Upper lobe of left lung (tissue), 4 donors: ENCODE data around the gene ACTG2.
"Not testable (repeated sequence)": the region's sequence is repeated elsewhere in the genome, so short reads cannot be mapped to it uniquely, and the experiment has no call there.

Experiments used
- POLR2A ChIP-seq, 4 donors: fragments of 450-650 bp; IDR thresholded peaks; one replicate each; pipeline ENCODE4 v1.5.1; 2016 to 2017; ENCODE audit warnings: antibody characterized with exemption in 4 of 4, mild to moderate bottlenecking in 2 of 4
- POLR2AphosphoS5 ChIP-seq, 2 donors: sonication (generic); formaldehyde crosslinking; IDR thresholded peaks; one replicate each; pipeline ENCODE4 v1.5.1; 2017; ENCODE audit warnings: antibody characterized with exemption in 2 of 2
- TF ChIP-seq, protein P1 (sequence below), 6 experiments: fragments of 450-650 bp in 4 of 6; fragments of 200-600 bp in 2 of 6; sonication (generic) in 2 of 6; IDR thresholded peaks; one replicate each; pipeline ENCODE4 v1.5.1; 2016 to 2019; ENCODE audit warnings: antibody characterized with exemption in 6 of 6

DNA sequence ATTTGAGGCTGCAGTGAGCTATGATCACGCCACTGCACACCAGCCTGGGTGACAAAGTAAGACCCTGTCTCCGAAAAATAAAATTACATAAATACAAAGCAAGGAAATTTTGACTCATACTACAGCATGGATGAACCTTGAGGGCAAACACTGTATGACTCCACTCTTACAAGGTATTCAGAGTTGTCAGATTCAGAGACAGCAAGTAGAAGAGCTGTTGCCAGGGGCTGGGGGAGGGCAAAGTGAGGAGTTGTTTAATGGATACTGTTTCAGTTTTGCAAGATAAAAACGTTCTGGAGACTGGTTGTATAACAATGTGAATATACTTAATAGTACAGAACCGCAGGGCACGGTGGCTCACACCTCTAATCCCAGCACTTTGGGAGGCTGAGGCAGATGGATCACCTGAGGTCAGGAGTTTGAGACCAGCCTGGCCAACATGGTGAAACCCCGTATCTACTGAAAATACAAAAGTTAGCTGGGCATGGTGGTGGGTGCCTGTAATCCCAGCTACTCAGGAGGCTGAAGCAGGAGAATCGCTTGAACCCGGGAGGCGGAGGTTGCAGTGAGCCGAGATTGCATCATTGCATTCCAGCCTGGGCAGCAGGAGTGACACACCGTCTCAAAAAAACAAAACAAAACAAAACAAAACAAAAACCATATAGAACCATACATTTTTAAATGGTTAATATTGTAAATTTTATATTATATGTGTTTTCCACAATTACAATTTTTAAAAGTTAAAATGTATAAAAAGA, 5.0 kb upstream of the ACTG2 start:
- TF ChIP-seq, protein P1, sequence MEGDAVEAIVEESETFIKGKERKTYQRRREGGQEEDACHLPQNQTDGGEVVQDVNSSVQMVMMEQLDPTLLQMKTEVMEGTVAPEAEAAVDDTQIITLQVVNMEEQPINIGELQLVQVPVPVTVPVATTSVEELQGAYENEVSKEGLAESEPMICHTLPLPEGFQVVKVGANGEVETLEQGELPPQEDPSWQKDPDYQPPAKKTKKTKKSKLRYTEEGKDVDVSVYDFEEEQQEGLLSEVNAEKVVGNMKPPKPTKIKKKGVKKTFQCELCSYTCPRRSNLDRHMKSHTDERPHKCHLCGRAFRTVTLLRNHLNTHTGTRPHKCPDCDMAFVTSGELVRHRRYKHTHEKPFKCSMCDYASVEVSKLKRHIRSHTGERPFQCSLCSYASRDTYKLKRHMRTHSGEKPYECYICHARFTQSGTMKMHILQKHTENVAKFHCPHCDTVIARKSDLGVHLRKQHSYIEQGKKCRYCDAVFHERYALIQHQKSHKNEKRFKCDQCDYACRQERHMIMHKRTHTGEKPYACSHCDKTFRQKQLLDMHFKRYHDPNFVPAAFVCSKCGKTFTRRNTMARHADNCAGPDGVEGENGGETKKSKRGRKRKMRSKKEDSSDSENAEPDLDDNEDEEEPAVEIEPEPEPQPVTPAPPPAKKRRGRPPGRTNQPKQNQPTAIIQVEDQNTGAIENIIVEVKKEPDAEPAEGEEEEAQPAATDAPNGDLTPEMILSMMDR (IDR thresholded peaks at IDR 0.05) = not testable (repeated sequence)
- TF ChIP-seq POLR2AphosphoS5, POLR2A (IDR thresholded peaks at IDR 0.05): not testable (repeated sequence)
